Heart left ventricle (tissue), 13 donors: ENCODE data around the gene CRYGN.

Experiments
- CTCF ChIP-seq, 12 donors: fragments of 200-600 bp; sonication (generic) in 4 of 12; IDR thresholded peaks; one replicate each; pipeline versions ENCODE4 v1.5.0 to v1.8.0; 2018 to 2022; ENCODE audit warnings: antibody characterized with exemption in 12 of 12, mild to moderate bottlenecking in 5 of 12
- POLR2A ChIP-seq, 2 donors: fragments of 450-650 bp; IDR thresholded peaks; one replicate each; pipeline ENCODE4 v1.6.1; 2017; ENCODE audit warnings: antibody characterized with exemption in 2 of 2, mild to moderate bottlenecking in 2 of 2, moderate library complexity in 2 of 2
- donor health status: ischemic (EF 13 %, LVEDD 7.1; RV severe dilation, severe dysfunction).
- donor health status: DM: no; HTN: yes; CAD: no.
- donor health status: DM: no; HTN: no; CAD: no.
- donor health status: ischemic (EF 25% LVEDD 6.9; RV normal size, moderate dysfunction).
- donor health status: ischemic (EF 25% LVEDD 5.7; RV mildly dilated, moderate dysfunction).
- donor health status: ischemic (EF 35%, LVEDD 5.7; RV mildly dilated, moderate dysfunction).
- donor health status: nonischemic (EF 11% LVEDD 7.7; RV severe dilation, severe dysfunction).
- donor health status: DM: yes; HTN: yes; CAD: no.
- donor health status: PGD.
- donor health status: ischemic (EF 29% LVEDD 5.4; RV normal size, mild dysfunction).
- donor health status: nonischemic (EF 23%, LVEDD 6.1; RV moderate dilation, normal function).

GRCh38 chr7:151461942-151462230 lies 21.9 kb upstream of the CRYGN start:
- TF ChIP-seq CTCF (IDR thresholded peaks at IDR 0.05), result no peak
- TF ChIP-seq POLR2A (IDR thresholded peaks at IDR 0.05), result no peak
